Stimulated activated naive CD8-positive, alpha-beta T cell treated with anti-CD3 and anti-CD28 coated beads, Interleukin-15, Interleukin-2, amounts not matched to agents 100 ng/mL and 50 ng/mL, for 24 hours (primary cell): ENCODE measurements around the gene ARHGAP42.
A peak's percentile ranks its signal among the peaks of the same experiment; 100 is the strongest.

Experiments
- H3K27ac Mint-ChIP-seq: one replicate; pipeline ENCODE4 v1.8.0; 2021; ENCODE audit warnings: mild to moderate bottlenecking, mixed read lengths
- H3K27me3 Mint-ChIP-seq: one replicate; pipeline ENCODE4 v1.8.0; 2021; ENCODE audit warnings: mixed read lengths
- H3K36me3 Mint-ChIP-seq: one replicate; pipeline ENCODE4 v1.8.0; 2021; ENCODE audit warnings: low read depth, mixed read lengths
- H3K4me1 Mint-ChIP-seq: one replicate; pipeline ENCODE4 v1.8.0; 2021; ENCODE audit warnings: low read depth, mixed read lengths
- H3K4me3 Mint-ChIP-seq: one replicate; pipeline ENCODE4 v1.8.0; 2021; ENCODE audit warnings: mild to moderate bottlenecking, mixed read lengths
- H3K9me3 Mint-ChIP-seq: one replicate; pipeline ENCODE4 v1.8.0; 2021; ENCODE audit warnings: mixed read lengths

ARHGAP42 gene

DNA sequence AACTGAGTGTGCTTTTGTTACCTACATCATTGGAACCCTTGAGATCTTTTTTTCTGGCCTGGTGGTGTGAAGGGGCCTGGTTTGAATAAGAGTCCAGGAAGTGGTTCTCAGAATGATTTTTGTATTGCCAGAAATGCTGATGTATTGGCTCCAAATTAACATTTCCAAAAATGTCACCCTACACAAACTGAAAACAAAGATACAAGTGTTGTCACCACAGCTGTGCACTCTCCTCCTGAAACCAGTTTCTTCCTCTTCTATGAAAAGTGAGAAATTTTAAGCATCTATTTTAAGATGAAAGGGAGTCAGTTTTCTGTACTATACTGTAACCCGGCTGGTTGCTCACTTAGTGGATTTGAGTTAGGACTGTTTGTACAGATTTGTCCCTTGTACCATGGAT, 223.7 kb downstream of the ARHGAP42 start:
- no peaks in the 10 kb centered on the region for H3K9me3 Mint-ChIP-seq
- no peaks in the 10 kb centered on the region for H3K27me3 Mint-ChIP-seq
- no peaks in the 10 kb centered on the region for H3K36me3 Mint-ChIP-seq
- no peak overlapping the region for H3K27ac Mint-ChIP-seq
- H3K4me1 Mint-ChIP-seq = no peaks in the 10 kb centered on the region
- H3K4me3 Mint-ChIP-seq = no peak overlapping the region

DNA sequence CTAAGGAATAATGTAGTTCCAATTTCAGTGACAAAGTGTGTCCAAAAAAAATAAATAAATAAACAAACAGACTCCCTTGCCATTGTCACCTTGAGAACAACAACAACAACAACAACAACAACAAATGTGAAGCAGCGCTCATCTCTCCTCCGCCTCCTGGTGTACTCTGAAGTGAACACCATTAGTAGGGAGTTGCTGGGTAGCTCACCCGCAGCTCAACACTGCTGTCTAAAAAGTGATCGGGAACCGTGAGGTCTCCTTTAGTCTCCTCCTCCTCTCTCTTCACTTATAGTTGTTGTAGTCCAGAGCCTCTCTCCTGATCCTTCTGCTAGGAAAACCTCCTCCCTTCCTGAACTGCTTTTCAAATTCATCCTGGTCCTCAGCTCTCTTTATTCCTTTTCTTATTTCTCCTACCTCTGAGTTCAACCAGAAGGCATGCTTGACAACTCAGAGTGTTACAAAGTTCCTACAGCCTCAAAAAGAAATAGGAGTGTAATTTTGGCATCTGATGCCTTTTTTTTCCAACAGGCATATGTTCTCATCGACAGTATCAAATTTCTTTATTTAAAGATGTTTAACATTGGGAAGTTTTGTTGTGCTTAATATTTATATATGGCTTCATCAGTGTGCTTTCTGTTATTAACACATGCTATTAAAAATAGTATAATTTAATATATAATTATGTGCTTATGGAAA, 227.5 kb downstream of the ARHGAP42 start:
- Mint-ChIP-seq H3K4me3 (no peak overlapping the region), H3K4me1 (no peaks in the 10 kb centered on the region), H3K36me3 (no peaks in the 10 kb centered on the region), H3K27ac (no peak overlapping the region), H3K27me3 (no peaks in the 10 kb centered on the region), H3K9me3 (no peaks in the 10 kb centered on the region)

DNA sequence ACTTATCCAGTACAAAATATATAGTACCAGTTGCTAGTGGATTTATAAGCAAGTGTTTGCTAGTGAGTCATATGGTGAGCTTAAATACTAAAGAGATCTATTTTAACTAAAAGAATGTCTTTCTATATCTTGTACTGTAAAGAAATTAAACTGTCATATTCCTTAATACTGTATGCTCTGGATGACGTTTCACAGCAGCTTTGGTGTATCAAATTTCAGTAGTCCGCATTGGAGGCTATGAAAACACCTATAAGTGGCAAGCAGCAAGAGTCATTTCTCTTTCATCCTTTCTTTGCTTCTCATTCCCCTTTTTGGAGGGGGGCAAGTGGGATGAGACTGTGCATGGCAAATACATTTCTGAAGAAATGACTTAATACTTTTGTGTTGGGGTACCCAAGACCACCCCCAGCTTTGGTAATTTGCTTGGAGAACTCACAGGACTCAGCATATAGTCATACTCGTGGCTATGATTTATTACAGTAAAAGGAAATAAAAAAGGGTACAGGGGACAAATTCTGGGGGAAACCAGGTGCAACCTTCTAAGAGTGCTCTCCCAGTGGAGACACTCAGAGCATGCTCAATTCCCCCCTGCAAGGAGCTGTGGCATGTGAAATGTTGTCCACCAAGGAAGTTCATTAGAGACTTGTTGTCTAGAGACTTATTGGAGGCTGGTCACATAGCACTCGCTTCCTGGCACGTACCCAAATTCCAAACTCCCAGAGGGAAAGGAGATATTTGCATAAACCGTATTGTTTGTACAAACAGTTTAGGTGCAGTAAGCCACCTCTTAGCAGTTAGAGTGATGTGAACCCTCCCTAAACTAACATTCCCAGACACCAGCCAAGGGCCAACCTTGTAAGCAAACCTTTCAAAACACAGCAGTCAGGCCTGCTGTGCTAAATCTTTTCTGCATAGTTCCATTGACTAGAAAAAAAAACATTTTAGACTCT, 231.7 kb downstream of the ARHGAP42 start:
- H3K36me3 Mint-ChIP-seq = no peaks in the 10 kb centered on the region
- no peaks in the 10 kb centered on the region for H3K9me3 Mint-ChIP-seq
- no peaks in the 10 kb centered on the region for H3K4me1 Mint-ChIP-seq
- H3K27me3 Mint-ChIP-seq = no peaks in the 10 kb centered on the region
- H3K4me3 Mint-ChIP-seq = no peak overlapping the region
- H3K27ac Mint-ChIP-seq = no peak overlapping the region

DNA sequence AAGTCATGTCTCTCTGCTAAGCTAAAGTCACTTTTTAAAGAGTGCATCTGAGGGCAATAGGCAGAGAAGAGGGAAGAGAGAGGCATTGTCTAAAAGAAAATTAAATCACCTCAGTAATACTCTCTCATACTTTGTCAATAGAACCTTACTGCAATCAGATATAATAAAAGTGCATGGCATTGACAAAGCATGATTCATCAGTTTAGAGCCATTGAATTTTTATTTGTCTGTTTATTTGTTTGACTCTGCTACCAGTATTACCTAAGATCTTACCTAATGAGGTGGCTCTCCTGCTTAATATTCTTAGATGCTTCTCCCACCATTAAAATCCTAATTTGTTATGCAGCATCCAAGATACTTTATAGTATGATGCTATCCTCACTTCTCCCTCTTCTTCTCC, 233.5 kb downstream of the ARHGAP42 start:
- H3K9me3 Mint-ChIP-seq = no peaks in the 10 kb centered on the region
- no peaks in the 10 kb centered on the region for H3K27me3 Mint-ChIP-seq
- no peaks in the 10 kb centered on the region for H3K4me1 Mint-ChIP-seq
- no peaks in the 10 kb centered on the region for H3K36me3 Mint-ChIP-seq
- no peak overlapping the region for H3K27ac Mint-ChIP-seq
- no peak overlapping the region for H3K4me3 Mint-ChIP-seq

DNA sequence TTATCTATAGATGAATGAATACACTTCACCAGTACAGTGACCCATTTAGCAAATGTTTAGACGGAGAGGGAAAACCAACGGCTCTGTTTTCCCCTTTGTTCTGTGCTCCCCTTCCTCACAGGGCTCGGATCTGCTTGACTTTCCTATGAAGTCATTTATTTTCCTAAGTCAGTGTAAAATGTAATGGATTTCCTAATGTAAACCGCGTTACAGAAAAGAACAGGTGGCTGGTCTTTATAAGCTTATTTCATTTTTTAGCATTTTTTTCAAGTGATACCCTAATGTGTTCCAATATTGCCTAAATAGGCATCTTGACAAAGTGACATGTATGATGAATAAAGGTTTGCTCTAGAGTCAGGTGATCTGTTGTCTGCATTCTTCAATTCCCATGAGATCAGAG, 235.0 kb downstream of the ARHGAP42 start:
- no peaks in the 10 kb centered on the region for H3K9me3 Mint-ChIP-seq
- H3K36me3 Mint-ChIP-seq = no peaks in the 10 kb centered on the region
- H3K4me3 Mint-ChIP-seq = no peak overlapping the region
- no peak overlapping the region for H3K27ac Mint-ChIP-seq
- no peaks in the 10 kb centered on the region for H3K4me1 Mint-ChIP-seq
- no peaks in the 10 kb centered on the region for H3K27me3 Mint-ChIP-seq

DNA sequence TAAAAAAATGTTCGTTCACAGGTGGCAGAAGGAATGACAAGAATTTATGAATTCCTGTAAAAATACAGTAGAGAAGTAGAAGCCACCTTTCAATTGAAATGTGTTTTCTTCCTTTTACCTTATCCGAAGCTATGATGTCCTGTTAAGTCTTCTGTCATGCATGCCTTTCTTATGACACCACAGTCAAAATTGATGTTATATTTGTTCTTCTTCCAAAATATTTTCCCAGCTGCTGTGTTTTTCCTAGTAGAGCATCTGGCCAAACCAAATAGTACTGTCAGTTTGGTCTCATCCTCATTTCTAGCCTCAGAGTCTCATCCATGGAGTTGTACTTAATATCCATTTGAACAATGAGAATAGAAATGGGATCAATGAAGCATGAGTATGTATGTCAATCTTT, 236.5 kb downstream of the ARHGAP42 start:
- H3K27ac Mint-ChIP-seq = no peak overlapping the region
- no peaks in the 10 kb centered on the region for H3K4me1 Mint-ChIP-seq
- H3K36me3 Mint-ChIP-seq = no peaks in the 10 kb centered on the region
- H3K27me3 Mint-ChIP-seq = no peaks in the 10 kb centered on the region
- H3K4me3 Mint-ChIP-seq = no peak overlapping the region
- no peaks in the 10 kb centered on the region for H3K9me3 Mint-ChIP-seq

DNA sequence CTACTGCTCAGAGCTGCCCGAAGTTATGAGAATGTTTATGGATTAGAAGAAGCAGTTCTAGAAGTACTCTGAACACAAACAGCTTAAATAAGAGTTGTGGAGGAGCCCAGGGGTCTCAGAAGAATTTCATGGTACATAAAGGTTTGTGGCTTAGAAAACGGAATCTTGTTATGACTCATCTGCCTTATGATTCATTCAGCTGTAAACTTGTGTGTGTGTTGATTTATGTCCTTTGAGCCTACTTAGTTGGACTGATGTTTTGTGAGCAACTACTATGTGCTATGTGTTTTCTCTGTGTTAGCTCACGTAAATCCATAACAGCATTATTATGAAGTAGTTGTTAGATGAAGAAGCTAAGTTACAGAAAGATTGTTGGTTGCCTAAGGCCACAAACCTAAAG, 238.8 kb downstream of the ARHGAP42 start:
- Mint-ChIP-seq H3K27ac (no peak overlapping the region), H3K4me1 (no peaks in the 10 kb centered on the region), H3K9me3 (no peaks in the 10 kb centered on the region), H3K36me3 (no peaks in the 10 kb centered on the region), H3K4me3 (no peak overlapping the region), H3K27me3 (no peaks in the 10 kb centered on the region)

DNA sequence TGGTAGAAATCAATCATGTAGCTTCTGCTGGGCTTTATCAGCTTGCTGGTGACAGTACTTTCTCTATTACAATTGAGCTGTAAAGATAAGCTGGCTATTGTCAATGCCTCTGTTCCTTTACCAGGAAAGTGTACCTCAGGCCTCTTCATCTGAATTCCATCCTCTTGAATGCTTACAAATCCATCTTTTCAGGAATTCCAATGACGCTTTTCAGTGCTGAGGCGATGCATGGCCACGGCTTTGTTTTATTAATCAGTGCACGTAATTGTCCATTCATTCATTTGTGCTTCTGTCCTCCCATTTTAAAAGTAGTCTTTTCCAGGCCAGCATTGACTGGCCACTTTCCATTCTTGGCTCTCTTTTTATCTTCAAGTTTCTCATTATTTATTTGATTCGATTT, 240.5 kb downstream of the ARHGAP42 start:
- Mint-ChIP-seq H3K4me3 (no peak overlapping the region), H3K36me3 (no peaks in the 10 kb centered on the region), H3K9me3 (no peaks in the 10 kb centered on the region), H3K27me3 (no peaks in the 10 kb centered on the region), H3K27ac (no peak overlapping the region), H3K4me1 (peaks cover 3% of the 10 kb centered on the region)

DNA sequence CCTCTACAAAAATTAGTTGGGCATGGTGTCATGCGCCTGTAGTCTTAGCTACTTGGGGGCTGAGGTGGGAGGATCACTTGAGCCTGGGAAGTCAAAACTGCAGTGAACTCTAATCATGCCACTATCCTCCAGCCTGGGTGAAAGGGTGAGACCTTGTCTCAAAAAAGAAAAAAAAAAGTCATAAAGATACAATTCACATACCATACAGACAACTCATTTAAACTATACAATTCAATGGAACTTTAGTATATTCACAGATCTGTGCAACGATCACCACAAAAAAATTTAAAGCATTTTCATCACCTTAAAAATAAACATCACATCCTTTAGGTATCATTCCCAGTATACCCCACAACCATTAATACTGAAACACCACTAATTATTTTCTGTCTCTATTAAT, 241.3 kb downstream of the ARHGAP42 start:
- no peaks in the 10 kb centered on the region for H3K27me3 Mint-ChIP-seq
- no peaks in the 10 kb centered on the region for H3K9me3 Mint-ChIP-seq
- H3K4me3 Mint-ChIP-seq = no peak overlapping the region
- H3K27ac Mint-ChIP-seq = no peak overlapping the region
- H3K36me3 Mint-ChIP-seq = no peaks in the 10 kb centered on the region
- H3K4me1 Mint-ChIP-seq = peaks cover 4% of the 10 kb centered on the region

DNA sequence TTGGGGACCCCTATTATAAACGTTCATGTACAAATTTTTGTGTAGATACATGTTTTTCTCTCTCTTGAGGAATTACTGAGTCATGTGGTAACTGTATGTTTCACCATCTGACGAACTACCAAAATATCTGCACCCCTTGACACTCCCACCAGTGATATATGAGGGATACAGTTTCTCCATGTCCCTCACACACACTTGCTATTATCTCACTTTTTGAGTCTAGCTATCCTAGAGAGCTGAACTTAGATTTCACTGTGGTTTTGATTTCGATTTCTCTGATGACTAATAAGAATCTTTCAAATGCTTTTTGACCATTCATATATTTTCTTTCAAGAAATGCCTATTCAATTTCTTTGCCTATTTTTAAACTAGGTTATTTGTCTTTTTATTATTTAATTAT, 242.3 kb downstream of the ARHGAP42 start:
- no peak overlapping the region for H3K4me3 Mint-ChIP-seq
- no peaks in the 10 kb centered on the region for H3K36me3 Mint-ChIP-seq
- H3K4me1 Mint-ChIP-seq = peaks cover 4% of the 10 kb centered on the region
- H3K27ac Mint-ChIP-seq = no peak overlapping the region
- no peaks in the 10 kb centered on the region for H3K9me3 Mint-ChIP-seq
- H3K27me3 Mint-ChIP-seq = no peaks in the 10 kb centered on the region

DNA sequence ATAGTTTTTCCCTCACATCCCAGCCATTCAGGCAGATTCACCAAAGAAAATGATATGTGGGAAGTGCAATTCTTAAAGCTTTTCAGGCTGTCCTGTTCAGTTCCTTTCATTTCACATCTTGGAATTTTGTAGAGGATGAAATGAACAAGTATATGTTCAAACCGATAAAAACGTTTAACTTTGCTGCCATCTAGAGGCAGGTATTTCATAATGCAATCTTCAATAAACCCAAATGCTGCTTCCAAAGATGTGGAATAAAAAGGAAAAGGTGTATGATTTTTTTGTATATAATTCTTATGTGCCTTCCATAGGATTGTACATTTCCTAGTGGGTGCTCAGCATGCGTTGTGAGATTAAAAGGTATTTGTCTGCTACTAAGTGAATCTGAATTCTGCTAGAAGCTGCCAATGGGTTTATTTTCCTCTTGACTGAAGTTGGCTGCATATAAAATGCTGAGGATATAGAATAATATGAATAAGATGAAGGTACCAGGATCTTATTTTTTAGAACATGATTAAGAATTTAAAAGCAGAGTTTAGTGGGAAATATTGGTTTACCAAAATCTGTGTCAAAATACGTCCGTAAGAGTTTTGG, 243.2 kb downstream of the ARHGAP42 start:
- H3K27ac Mint-ChIP-seq = no peak overlapping the region
- H3K36me3 Mint-ChIP-seq = no peaks in the 10 kb centered on the region
- H3K27me3 Mint-ChIP-seq = no peaks in the 10 kb centered on the region
- peaks cover 4% of the 10 kb centered on the region for H3K4me1 Mint-ChIP-seq
- no peaks in the 10 kb centered on the region for H3K9me3 Mint-ChIP-seq
- H3K4me3 Mint-ChIP-seq = no peak overlapping the region

DNA sequence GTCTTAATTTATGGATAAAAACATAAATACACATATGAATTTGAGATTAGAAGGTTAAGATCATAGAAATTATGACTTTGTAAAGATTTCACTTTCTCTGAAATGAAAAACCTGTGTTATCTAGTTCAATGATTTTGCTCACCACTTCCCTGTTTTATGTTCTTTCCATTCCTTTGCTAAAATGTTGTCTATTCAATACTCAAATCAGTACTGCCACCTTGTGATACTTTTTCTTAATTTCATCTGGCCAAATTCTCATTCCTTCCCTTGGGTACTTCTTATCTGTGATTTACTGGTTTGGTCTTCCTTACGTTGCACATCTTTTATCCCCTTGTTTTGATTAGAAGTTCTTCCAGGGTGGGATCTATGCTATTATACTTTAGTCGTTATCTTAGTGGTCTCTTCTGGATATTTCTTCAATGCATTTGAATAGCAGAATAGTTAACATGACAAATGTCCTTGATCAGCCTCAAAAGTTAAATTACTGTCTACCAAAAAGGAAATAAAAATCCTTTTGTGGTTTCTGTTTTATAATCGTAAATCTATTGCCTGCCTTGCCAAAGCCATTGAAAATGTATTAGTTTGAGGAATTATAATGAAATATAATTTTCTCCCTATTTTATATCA, 245.5 kb downstream of the ARHGAP42 start:
- Mint-ChIP-seq H3K4me1 (peaks cover 4% of the 10 kb centered on the region), H3K27me3 (no peaks in the 10 kb centered on the region), H3K36me3 (no peaks in the 10 kb centered on the region), H3K4me3 (no peak overlapping the region), H3K27ac (peak overlapping the region; percentile 2), H3K9me3 (no peaks in the 10 kb centered on the region)

DNA sequence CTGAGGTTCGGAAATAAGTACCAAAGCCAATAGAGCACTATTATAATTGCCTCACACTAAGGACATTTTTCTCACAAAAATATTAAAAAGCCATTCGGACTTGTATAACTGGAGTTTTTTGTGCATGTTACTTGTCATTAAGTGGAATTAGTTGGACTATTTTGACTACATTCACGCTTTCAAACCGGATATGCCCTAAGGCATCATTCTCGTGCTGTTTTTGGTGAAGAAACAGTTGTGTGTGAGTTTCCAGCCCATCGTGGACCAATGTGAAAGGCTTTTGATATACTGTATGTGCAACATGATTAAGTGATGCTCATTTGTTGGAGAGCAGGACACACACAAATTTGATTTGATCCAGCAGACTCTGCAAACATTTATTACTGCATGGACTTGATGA, 249.7 kb downstream of the ARHGAP42 start:
- Mint-ChIP-seq H3K9me3 (no peaks in the 10 kb centered on the region), H3K27me3 (no peaks in the 10 kb centered on the region), H3K27ac (no peak overlapping the region), H3K36me3 (no peaks in the 10 kb centered on the region), H3K4me3 (no peak overlapping the region), H3K4me1 (peaks cover 4% of the 10 kb centered on the region)

DNA sequence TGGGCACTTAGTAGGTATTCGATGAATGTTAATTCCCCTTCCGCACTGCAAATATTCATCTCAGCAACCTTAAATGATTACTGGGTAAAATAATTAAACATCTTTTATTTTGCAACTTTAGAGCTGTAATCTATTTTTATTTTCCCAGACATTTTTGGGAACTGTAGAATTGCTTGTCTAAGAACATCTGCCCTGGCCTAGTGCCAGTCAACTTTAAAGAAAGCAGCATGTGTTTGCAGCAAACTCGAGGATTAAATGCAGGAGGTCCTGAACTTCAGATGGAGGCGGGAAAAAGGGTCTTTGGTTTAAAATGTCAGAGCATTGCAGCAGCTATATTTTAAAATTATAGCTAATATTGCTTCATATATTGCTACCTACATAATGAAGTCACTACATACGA, 252.5 kb downstream of the ARHGAP42 start:
- Mint-ChIP-seq H3K27me3 (no peaks in the 10 kb centered on the region), H3K4me1 (no peaks in the 10 kb centered on the region), H3K27ac (no peak overlapping the region), H3K36me3 (no peaks in the 10 kb centered on the region), H3K9me3 (no peaks in the 10 kb centered on the region), H3K4me3 (no peak overlapping the region)

DNA sequence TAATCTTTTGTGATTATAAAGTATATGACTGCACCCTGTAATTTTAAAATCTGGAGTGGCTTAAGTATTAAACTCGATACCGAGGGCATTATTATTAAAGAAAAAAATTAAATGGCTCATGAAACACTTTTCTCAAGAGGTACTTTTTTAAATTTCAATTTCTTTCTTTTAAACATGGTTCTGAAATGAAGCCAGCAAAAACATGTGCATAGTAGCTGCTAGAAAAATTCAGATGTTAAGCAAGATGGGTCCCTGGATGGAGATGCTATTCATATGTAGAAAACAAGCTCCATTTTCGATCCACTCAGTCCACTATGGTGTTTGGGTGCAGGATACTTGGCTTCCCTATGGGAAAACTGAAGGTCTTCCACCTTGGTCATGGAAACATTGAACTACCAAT, 253.0 kb downstream of the ARHGAP42 start:
- no peak overlapping the region for H3K27ac Mint-ChIP-seq
- no peaks in the 10 kb centered on the region for H3K4me1 Mint-ChIP-seq
- no peaks in the 10 kb centered on the region for H3K27me3 Mint-ChIP-seq
- H3K36me3 Mint-ChIP-seq = no peaks in the 10 kb centered on the region
- no peaks in the 10 kb centered on the region for H3K9me3 Mint-ChIP-seq
- H3K4me3 Mint-ChIP-seq = no peak overlapping the region
